Activated CD8-positive, alpha-beta T cell treated with anti-CD3 and anti-CD28 coated beads for 36 hours (primary cell): ENCODE data around the gene GCM1. TPM values are rescaled to one million over a fixed set of nuclear protein-coding genes. Genes with fewer than 3 reads are reported as not detected.

Experiments
- ATAC-seq: fragments of 200-7000 bp; cut with Tn5 transposase; one replicate; pipeline ENCODE4 v1.10.0; 2021; ENCODE audit warnings: mild to moderate bottlenecking, moderate library complexity
- CTCF ChIA-PET: fragments of 350-600 bp; sonication (Branson Sonifier 250); formaldehyde crosslinking; loops from one replicate; lab custom pipeline; 2021; ENCODE audit warnings: antibody characterized with exemption; lab: Charles Lee
- POLR2A ChIA-PET: fragments of 350-600 bp; sonication (Branson Sonifier 250); formaldehyde crosslinking; loops from one replicate; lab custom pipeline; 2021; ENCODE audit warnings: antibody characterized with exemption; lab: Charles Lee
- DNase-seq: peaks from one replicate; pipeline ENCODE4 v3.0.0-alpha.2; 2020
- H3K27ac Mint-ChIP-seq: one replicate; pipeline ENCODE4 v1.8.0; 2021; ENCODE audit warnings: mild to moderate bottlenecking, mixed read lengths
- H3K27me3 Mint-ChIP-seq: one replicate; pipeline ENCODE4 v1.8.0; 2021; ENCODE audit warnings: mixed read lengths
- H3K36me3 Mint-ChIP-seq: one replicate; pipeline ENCODE4 v1.8.0; 2021; ENCODE audit warnings: low read depth, mixed read lengths
- H3K4me1 Mint-ChIP-seq: one replicate; pipeline ENCODE4 v1.8.0; 2021; ENCODE audit warnings: low read depth, mixed read lengths
- H3K4me3 Mint-ChIP-seq: one replicate; pipeline ENCODE4 v1.8.0; 2021; ENCODE audit warnings: mild to moderate bottlenecking, moderate library complexity, mixed read lengths
- H3K9me3 Mint-ChIP-seq: one replicate; pipeline ENCODE4 v1.8.0; 2021; ENCODE audit warnings: mixed read lengths
- intact Hi-C: fragments of 100-400 bp; cut with micrococcal nuclease; formaldehyde crosslinking; loops from one replicate; pipeline ENCODE4 v1.10.0; 2022
- total RNA-seq, 2 experiments: library from RNA; stranded (reverse); gene quantifications; one replicate each; pipeline ENCODE4 v1.2.3, GENCODE V29; 2021
- TF ChIP-seq, protein P1 (sequence below): fragments of 200-600 bp; IDR thresholded peaks from one replicate; pipeline ENCODE4 v1.8.0; 2022; ENCODE audit warnings: antibody characterized with exemption, mild to moderate bottlenecking

The GCM1 gene
- total RNA-seq, 2 experiments from 2014 or later: not detected

DNA sequence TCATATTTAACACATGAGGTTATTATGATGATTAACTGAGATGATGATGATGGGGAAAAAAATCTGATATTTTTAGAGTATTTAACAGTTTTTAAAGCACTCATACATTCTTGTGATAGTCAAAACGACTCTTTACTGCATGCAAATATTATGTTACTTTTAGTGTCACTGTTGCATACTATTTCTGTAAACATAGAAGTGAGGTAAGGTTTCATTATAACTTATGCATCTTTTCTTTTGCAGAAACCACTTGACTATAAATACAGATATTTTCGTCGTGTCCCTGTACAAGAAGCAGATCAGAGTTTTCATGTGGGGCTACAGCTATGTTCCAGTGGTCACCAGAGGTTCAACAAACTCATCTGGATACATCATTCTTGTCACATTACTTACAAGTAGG lies 53.4 kb downstream of the GCM1 start:
- no peak overlapping the region for H3K27ac Mint-ChIP-seq
- POLR2A ChIA-PET: no interaction called here
- DNase-seq (no peak), ATAC-seq (no peak)
- no peaks in the 10 kb centered on the region for H3K9me3 Mint-ChIP-seq
- peaks cover 33% of the 10 kb centered on the region for H3K36me3 Mint-ChIP-seq
- intact Hi-C loops: no loop called here
- no peaks in the 10 kb centered on the region for H3K4me1 Mint-ChIP-seq
- no peak overlapping the region for H3K4me3 Mint-ChIP-seq
- no peaks in the 10 kb centered on the region for H3K27me3 Mint-ChIP-seq
- CTCF ChIA-PET: interaction anchor here (0.8 kb wide), 1 partner anchor 180 kb away, joined by 3 read pairs; no protein-coding TSS in a partner anchor
- TF ChIP-seq, protein P1, sequence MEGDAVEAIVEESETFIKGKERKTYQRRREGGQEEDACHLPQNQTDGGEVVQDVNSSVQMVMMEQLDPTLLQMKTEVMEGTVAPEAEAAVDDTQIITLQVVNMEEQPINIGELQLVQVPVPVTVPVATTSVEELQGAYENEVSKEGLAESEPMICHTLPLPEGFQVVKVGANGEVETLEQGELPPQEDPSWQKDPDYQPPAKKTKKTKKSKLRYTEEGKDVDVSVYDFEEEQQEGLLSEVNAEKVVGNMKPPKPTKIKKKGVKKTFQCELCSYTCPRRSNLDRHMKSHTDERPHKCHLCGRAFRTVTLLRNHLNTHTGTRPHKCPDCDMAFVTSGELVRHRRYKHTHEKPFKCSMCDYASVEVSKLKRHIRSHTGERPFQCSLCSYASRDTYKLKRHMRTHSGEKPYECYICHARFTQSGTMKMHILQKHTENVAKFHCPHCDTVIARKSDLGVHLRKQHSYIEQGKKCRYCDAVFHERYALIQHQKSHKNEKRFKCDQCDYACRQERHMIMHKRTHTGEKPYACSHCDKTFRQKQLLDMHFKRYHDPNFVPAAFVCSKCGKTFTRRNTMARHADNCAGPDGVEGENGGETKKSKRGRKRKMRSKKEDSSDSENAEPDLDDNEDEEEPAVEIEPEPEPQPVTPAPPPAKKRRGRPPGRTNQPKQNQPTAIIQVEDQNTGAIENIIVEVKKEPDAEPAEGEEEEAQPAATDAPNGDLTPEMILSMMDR: no peak

DNA sequence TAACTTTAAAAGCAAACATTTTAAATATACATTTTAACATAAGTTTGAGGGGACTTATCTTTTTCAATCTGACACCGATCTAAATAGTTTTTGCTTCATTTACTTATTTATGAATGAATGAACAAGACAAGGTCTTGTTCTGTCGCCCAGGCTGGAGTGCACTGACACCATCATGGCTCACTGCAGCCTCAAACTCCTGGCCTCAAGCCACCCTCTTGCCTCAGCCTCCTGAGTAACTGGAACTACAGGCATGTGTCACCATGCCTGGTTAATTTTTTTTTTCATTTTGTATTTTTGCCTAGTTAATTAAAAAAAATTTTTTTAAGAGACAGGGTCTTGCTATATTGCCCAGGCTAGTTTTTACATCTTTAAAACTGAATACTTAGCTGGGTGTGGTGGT lies 58.1 kb downstream of the GCM1 start:
- CTCF ChIA-PET: no interaction called here
- intact Hi-C loops: no loop called here
- TF ChIP-seq, protein P1: no peak
- Mint-ChIP-seq H3K4me3 (no peak overlapping the region), H3K27me3 (no peaks in the 10 kb centered on the region), H3K27ac (no peak overlapping the region), H3K36me3 (peaks cover 28% of the 10 kb centered on the region), H3K9me3 (no peaks in the 10 kb centered on the region), H3K4me1 (no peaks in the 10 kb centered on the region)
- ATAC-seq (no peak), DNase-seq (no peak)
- POLR2A ChIA-PET: no interaction called here

DNA sequence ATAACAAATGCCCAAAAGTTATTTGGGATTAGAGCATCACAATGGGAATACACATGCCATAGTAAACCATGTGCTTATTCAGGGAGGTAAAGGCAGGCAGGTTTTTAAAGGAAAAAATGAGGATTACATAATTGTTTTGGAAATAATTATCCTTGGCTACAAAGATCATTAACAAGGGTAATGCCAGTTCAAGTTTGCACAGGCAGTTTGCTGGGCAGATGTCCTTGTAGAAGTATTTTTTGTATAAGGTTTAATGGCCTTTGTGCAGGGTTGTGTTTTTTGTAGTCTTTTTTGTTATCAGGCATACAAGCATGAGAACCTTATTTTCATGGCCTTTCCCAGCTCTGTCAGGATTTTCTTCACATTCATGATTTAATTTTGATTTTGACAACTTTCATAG lies 58.7 kb downstream of the GCM1 start:
- Mint-ChIP-seq H3K4me1 (no peaks in the 10 kb centered on the region), H3K27me3 (no peaks in the 10 kb centered on the region), H3K4me3 (no peak overlapping the region), H3K36me3 (peaks cover 23% of the 10 kb centered on the region), H3K27ac (no peak overlapping the region), H3K9me3 (no peaks in the 10 kb centered on the region)
- TF ChIP-seq, protein P1: no peak
- POLR2A ChIA-PET: no interaction called here
- DNase-seq: no peak
- CTCF ChIA-PET: no interaction called here
- no peak for ATAC-seq
- intact Hi-C loops: no loop called here

DNA sequence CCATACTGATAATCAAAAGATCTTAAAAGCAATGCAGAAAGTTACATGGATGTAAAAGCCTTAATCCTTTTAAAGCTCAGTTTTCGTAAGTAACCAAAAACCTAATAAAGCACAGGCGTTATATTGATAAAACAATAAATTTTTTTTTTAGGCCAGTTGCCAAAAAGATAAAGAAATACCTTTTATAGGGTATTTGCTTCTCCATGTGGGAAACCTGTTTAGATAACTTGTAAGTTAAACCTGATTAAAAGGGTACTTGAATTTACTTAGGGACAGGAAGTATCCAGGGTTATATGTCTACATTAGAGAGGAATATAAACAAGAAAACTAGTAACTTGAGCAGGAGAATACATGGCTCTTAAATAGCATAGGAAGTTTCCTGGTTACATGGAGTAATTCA lies 62.3 kb downstream of the GCM1 start:
- peaks cover 23% of the 10 kb centered on the region for H3K36me3 Mint-ChIP-seq
- intact Hi-C loops: no loop called here
- no peaks in the 10 kb centered on the region for H3K4me1 Mint-ChIP-seq
- no peak overlapping the region for H3K4me3 Mint-ChIP-seq
- no peak for ATAC-seq
- no peak for DNase-seq
- no peaks in the 10 kb centered on the region for H3K27me3 Mint-ChIP-seq
- H3K9me3 Mint-ChIP-seq: no peaks in the 10 kb centered on the region
- no peak overlapping the region for H3K27ac Mint-ChIP-seq
- TF ChIP-seq, protein P1: no peak
- CTCF ChIA-PET: no interaction called here
- POLR2A ChIA-PET: no interaction called here

DNA sequence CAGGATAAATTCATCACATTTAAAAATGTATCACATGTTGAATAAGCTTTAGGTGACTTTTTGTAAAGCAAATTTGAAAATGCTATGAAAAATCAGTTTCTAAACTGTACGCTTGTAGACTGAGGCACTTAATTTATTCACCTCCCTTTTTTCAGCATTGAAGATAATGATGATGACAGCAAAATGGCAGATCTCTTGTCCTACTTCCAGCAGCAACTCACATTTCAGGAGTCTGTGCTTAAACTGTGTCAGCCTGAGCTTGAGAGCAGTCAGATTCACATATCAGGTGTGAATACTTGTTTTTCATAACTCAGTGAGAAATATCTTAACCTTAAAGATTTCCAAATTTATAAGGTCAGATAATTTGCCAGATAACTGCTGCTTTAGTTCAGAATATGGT lies 67.8 kb downstream of the GCM1 start:
- TF ChIP-seq, protein P1: no peak
- ChIA-PET POLR2A (no interaction called here), CTCF (interaction anchor here (1.0 to 1.2 kb wide), 3 partner anchors 15 to 571 kb away, joined by 3 to 5 read pairs (median 3); no protein-coding TSS in a partner anchor)
- ATAC-seq (no peak), DNase-seq (no peak)
- no peaks in the 10 kb centered on the region for H3K27me3 Mint-ChIP-seq
- no peak overlapping the region for H3K4me3 Mint-ChIP-seq
- no peaks in the 10 kb centered on the region for H3K4me1 Mint-ChIP-seq
- intact Hi-C loops: no loop called here
- no peak overlapping the region for H3K27ac Mint-ChIP-seq
- H3K9me3 Mint-ChIP-seq: no peaks in the 10 kb centered on the region
- peaks cover 28% of the 10 kb centered on the region for H3K36me3 Mint-ChIP-seq

Other genes with a start within 250 kb of the GCM1 start
- gene GSTA3, start 239.1 kb downstream of the GCM1 start, total RNA-seq: not detected
- 10 to 100 TPM; 13.1 to 14.1 TPM for gene GSTA4, start 153.6 kb downstream of the GCM1 start, total RNA-seq
- gene CILK1, start 87.0 kb downstream of the GCM1 start, total RNA-seq: 1 to 10 TPM; 6.2 to 6.6 TPM
- gene FBXO9, start 83.4 kb downstream of the GCM1 start, total RNA-seq: 10 to 100 TPM; 40.8 to 41.6 TPM
- 10 to 100 TPM; 88.3 to 92.7 TPM for gene ELOVL5, start 200.1 kb upstream of the GCM1 start, total RNA-seq